ENCODE measurements around the gene LAD1.

DNA sequence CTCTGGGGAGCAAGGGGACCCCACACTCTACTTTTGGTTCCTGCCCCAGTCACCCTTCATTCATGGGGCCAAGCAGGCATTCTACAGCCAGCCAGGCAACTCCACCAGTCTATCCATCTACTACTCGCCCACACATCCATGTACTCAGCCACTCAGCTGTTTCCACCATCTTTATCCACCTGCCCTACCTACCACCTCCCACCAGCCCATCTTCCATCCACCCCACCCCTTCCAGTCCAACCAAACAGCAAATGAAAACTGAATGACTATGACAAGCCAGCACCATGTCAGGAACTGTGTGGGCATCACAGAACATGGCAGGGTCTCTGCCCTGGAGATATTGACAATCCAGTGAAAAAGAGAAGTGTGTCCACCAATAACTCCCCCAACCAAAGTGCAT, 7.9 kb downstream of the LAD1 start:
- TF ChIP-seq EZH2phosphoT487 (IDR thresholded peaks at IDR 0.05; ENCODE audit: borderline replicate concordance, low read length): no peak
- TF ChIP-seq, protein P1, sequence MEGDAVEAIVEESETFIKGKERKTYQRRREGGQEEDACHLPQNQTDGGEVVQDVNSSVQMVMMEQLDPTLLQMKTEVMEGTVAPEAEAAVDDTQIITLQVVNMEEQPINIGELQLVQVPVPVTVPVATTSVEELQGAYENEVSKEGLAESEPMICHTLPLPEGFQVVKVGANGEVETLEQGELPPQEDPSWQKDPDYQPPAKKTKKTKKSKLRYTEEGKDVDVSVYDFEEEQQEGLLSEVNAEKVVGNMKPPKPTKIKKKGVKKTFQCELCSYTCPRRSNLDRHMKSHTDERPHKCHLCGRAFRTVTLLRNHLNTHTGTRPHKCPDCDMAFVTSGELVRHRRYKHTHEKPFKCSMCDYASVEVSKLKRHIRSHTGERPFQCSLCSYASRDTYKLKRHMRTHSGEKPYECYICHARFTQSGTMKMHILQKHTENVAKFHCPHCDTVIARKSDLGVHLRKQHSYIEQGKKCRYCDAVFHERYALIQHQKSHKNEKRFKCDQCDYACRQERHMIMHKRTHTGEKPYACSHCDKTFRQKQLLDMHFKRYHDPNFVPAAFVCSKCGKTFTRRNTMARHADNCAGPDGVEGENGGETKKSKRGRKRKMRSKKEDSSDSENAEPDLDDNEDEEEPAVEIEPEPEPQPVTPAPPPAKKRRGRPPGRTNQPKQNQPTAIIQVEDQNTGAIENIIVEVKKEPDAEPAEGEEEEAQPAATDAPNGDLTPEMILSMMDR (IDR thresholded peaks at IDR 0.05; ENCODE audit: low read depth, low read length, poor library complexity, severe bottlenecking): no peak

Measured in DOHH2 (cell line).